HG03342 (cell line): ENCODE results near the gene ITK.
A peak's percentile ranks its signal among the peaks of the same experiment; 100 is the strongest.

ENCODE experiments used
- ATAC-seq: cut with Tn5 transposase; IDR thresholded peaks from one replicate; pipeline ENCODE4 v1.9.1; 2021; ENCODE audit warnings: mild to moderate bottlenecking, moderate library complexity; ENCODE audit not compliant: unreplicated experiment

ITK gene

GRCh38 chr5:157278319-157279037 lies 97.8 kb downstream of the ITK start:
- no peak for ATAC-seq

GRCh38 chr5:157279605-157280239 lies 99.1 kb downstream of the ITK start:
- ATAC-seq = no peak

DNA sequence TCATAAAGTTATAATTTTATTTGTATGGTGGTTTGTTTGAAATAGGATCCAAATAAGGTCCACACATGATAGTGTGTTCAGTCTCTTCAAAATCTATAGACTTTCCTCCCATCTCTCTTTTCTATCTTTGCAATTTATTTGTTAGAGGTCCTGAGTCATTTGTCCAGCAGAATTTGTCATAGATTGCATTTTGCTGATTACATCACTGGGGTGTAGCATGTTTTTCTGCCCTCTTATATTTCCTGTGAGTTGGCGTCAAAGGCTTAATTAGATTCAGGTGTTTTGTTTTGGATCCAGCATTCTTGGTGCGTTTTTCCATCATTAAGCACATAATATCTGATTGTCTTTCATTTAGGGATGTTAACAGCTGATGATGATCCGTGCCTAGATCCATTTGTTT lies 100.3 kb downstream of the ITK start:
- ATAC-seq = no peak

GRCh38 chr5:157282150-157282549 lies 101.5 kb downstream of the ITK start:
- no peak for ATAC-seq

GRCh38 chr5:157283434-157283833 lies 102.8 kb downstream of the ITK start:
- ATAC-seq = peak; percentile 99

DNA sequence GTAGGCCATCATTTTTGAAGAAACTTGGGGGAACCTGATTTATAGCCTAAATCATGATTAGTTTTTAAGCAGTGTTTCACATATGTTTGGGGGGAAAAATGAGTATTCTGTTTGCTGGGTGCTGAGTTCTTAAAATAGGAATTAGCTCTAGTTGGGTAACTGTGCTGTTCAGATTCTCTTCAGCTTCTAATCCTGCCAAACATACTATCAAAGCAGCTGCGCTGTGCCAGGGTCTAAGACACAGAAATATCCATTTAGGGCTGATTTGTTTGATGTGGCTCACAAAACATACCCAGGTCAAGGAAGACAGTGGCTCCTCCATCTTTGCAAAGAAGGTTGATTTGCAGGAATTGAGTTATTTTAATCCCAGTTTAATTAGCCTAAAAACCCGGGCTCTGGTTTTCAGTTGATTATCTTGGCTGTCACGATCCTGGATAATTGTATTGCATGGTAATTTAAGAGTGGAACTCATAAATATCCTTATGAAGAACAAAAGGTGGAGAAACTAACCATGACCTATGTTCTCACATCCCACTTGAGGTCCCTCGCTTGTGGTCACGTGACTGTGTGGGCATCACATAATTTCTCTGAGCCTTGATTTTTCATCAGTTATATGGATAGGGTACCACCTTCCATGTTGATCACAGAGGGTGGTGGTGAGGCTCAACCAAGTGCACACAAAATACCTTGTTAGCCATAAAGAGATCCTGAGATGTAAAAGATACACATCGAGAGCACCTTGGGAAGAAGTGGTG lies 104.0 kb downstream of the ITK start:
- no peak for ATAC-seq

- ATAC-seq = no peak
These were observed 104.8 kb downstream of the ITK start for GRCh38 chr5:157285310-157286035.

DNA sequence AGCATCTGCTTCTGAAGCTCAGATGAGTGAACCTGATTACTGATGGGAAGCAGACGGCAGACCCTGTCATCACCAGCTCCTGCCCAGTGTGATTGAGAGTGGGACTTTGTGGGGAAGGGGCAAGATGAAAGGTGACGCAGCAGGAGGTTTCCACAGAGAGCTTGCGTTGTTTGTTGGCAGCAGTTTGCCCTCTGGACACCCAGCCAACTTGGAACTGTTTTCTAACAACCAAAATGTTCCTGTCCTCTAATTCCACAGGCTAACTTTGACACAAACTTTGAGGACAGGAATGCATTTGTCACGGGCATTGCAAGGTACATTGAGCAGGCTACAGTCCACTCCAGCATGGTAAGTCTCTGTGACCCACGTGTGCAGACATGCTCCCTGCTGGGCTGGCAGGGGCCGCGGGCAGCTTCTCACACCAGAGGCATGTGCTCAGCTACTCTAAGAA lies 106.1 kb downstream of the ITK start:
- no peak for ATAC-seq

- ATAC-seq = no peak
These were observed 107.9 kb downstream of the ITK start for GRCh38 chr5:157288405-157289163.

DNA sequence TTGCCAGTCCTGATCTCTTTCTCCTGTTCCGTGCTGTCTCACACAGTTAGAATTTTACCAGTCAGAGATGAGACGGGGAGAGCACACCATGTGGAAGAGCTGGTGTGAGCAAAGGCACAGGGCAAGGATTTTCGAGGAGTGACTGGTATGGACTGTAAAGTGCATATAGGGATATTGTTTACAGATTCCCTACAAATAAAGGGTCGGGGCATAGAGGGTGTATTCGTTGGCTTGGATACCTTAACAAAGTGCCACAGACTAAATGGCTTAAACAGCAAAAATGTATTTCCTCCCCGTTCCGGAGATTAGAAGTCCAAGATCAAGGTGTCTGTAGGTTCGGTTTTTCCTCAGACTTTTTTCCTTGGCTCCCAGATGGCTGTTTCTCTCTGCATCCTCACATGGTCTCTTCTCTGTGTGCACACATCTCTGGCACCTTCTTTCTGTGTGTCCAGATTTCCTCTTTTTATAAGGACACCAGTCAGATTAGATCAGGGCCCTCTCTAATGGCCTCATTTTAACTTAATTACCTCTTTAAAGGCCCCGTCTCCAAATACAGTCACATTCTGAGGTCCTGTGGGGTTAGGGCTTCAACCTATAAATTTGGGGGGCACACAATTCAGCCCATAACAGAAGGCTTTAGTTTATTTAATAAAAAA lies 108.7 kb downstream of the ITK start:
- ATAC-seq = no peak

- no peak for ATAC-seq
These were observed 109.7 kb downstream of the ITK start for GRCh38 chr5:157290156-157290980.

DNA sequence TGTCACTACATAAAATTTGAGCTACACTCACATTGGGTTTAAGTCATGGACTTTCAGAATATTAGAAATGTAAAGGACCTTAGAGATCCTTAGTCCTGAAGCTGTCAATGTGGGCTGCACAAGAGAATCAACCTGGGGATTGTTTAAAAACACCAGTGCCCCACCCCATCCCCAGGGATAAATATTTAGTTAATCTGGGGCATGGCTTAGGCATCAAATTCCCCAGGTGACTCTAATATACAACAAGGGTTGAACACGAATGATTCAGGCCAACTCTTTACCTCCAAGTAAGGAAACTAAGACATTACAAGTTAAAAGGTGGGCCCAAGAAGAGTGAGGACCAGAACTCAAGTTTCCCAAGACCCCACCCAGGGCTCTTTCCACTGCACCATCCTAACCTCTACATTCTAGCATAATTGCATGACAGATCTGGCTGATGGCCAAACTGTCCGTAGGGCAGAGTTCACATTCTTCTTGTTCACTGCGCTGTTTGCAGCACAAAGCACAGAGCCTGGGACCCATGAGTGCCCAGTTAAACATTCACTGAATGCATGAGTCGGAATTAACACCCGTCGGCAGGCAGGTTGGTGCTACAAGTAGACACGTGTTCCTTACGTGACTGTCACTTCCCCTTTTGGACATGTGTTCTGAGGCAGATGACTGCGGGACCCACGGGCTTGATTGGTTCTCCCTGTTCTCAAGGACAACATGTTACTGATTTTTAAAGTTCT lies 110.5 kb downstream of the ITK start:
- peak; percentile 97 for ATAC-seq

DNA sequence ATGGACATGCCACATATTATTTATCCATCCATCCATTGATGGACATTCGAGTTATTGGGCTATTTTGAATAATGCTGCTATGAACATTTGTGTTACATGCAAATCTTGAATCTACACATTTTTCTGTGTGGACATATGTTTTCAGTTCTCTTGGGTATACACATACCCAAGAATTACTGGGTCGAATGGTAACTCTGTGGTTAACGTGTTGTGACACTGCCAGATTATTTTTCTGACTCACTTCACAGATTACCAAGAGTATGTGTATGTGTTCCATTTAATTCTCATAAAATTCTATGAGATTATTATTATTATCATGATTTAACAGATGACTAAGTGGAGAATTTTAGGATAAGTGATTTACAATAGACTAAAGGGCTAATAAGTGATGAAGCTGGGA lies 112.0 kb downstream of the ITK start:
- ATAC-seq = no peak

- ATAC-seq = no peak
These were observed 113.9 kb downstream of the ITK start for GRCh38 chr5:157294407-157295091.

GRCh38 chr5:157295247-157295646 lies 114.6 kb downstream of the ITK start:
- ATAC-seq = no peak

- no peak for ATAC-seq
These were observed 119.9 kb downstream of the ITK start for GRCh38 chr5:157300564-157300963.

- no peak for ATAC-seq
These were observed 120.4 kb downstream of the ITK start for GRCh38 chr5:157301066-157301465.

- ATAC-seq = no peak
These were observed 122.4 kb downstream of the ITK start for GRCh38 chr5:157303023-157303422.
